ENCODE measurements around the gene ZNF275. TPM values are rescaled to one million over a fixed set of nuclear protein-coding genes. Genes with fewer than 3 reads are reported as not detected.

ZNF275 gene
- total RNA-seq, 1 experiment from 2014 or later = 16.9 TPM

- no peaks in the 10 kb centered on the region for H3K4me1 ChIP-seq (ENCODE audit: insufficient read depth, low read length, poor library complexity, severe bottlenecking)
- CTCF ChIA-PET = no interaction called here
- BruUV-seq (replicated peaks) = no TSS peak
- POLR2A ChIA-PET (ENCODE audit: low non-redundant PET) = no interaction called here
- no peaks in the 10 kb centered on the region for H3K9me3 ChIP-seq (ENCODE audit: low read depth, low read length, poor library complexity, severe bottlenecking)
- intact Hi-C loops (cut with micrococcal nuclease; ENCODE audit: unreplicated experiment) = no loop called here
- H3K4me3 ChIP-seq (ENCODE audit: low read depth, low read length, poor library complexity, severe bottlenecking) = no peak within 1 kb of the TSS
- peaks cover 5% of the 10 kb centered on the region for H3K27me3 ChIP-seq (replicated peaks; ENCODE audit: insufficient read depth, low read depth, low read length, poor library complexity)
- TF ChIP-seq EZH2 (IDR thresholded peaks at IDR 0.05; ENCODE audit: borderline replicate concordance, low read depth, low read length, poor library complexity, severe bottlenecking) (no peak), CTCF (conservative IDR thresholded peaks at IDR 0.05; ENCODE audit: low read depth, low read length) (no peak)
- H3K36me3 ChIP-seq (ENCODE audit: insufficient read depth, low read length, poor library complexity, severe bottlenecking) = no peaks in the 10 kb centered on the region
- H3K27ac ChIP-seq (ENCODE audit: low read depth, low read length, poor library complexity, severe bottlenecking) = no peak within 1 kb of the TSS
- DNase-seq (ENCODE audit: low spot score) = no peak
Measured at GRCh38 chrX:153321381-153322124, 12.4 kb upstream of the ZNF275 start, which contains the start of gene PNMA6F. PNMA6F (minus strand) TSS chrX:153321767; CDS start chrX:153320674, 1,093 bp downstream.

GRCh38 chrX:153327561-153327960 is 6.4 kb upstream of the ZNF275 start:
- no TSS peak for BruUV-seq (replicated peaks)
- TF ChIP-seq EZH2 (IDR thresholded peaks at IDR 0.05; ENCODE audit: borderline replicate concordance, low read depth, low read length, poor library complexity, severe bottlenecking) (no peak), CTCF (conservative IDR thresholded peaks at IDR 0.05; ENCODE audit: low read depth, low read length) (no peak)
- no peaks in the 10 kb centered on the region for H3K9me3 ChIP-seq (ENCODE audit: low read depth, low read length, poor library complexity, severe bottlenecking)
- H3K27ac ChIP-seq (ENCODE audit: low read depth, low read length, poor library complexity, severe bottlenecking) = no peak overlapping the region
- H3K27me3 ChIP-seq (replicated peaks; ENCODE audit: insufficient read depth, low read depth, low read length, poor library complexity) = peaks cover 5% of the 10 kb centered on the region
- POLR2A ChIA-PET (ENCODE audit: low non-redundant PET) = no interaction called here
- intact Hi-C loops (cut with micrococcal nuclease; ENCODE audit: unreplicated experiment) = no loop called here
- no peak overlapping the region for H3K4me3 ChIP-seq (ENCODE audit: low read depth, low read length, poor library complexity, severe bottlenecking)
- no peak for DNase-seq (ENCODE audit: low spot score)
- CTCF ChIA-PET = no interaction called here
- no peaks in the 10 kb centered on the region for H3K4me1 ChIP-seq (ENCODE audit: insufficient read depth, low read length, poor library complexity, severe bottlenecking)
- H3K36me3 ChIP-seq (ENCODE audit: insufficient read depth, low read length, poor library complexity, severe bottlenecking) = no peaks in the 10 kb centered on the region

- CTCF ChIA-PET = no interaction called here
- BruUV-seq (replicated peaks) = no TSS peak
- H3K4me1 ChIP-seq (ENCODE audit: insufficient read depth, low read length, poor library complexity, severe bottlenecking) = peaks cover 7% of the 10 kb centered on the region
- H3K36me3 ChIP-seq (ENCODE audit: insufficient read depth, low read length, poor library complexity, severe bottlenecking) = no peaks in the 10 kb centered on the region
- DNase-seq (ENCODE audit: low spot score) = no peak
- no peaks in the 10 kb centered on the region for H3K27me3 ChIP-seq (replicated peaks; ENCODE audit: insufficient read depth, low read depth, low read length, poor library complexity)
- intact Hi-C loops (cut with micrococcal nuclease; ENCODE audit: unreplicated experiment) = no loop called here
- H3K9me3 ChIP-seq (ENCODE audit: low read depth, low read length, poor library complexity, severe bottlenecking) = no peaks in the 10 kb centered on the region
- POLR2A ChIA-PET (ENCODE audit: low non-redundant PET) = no interaction called here
- TF ChIP-seq EZH2 (IDR thresholded peaks at IDR 0.05; ENCODE audit: borderline replicate concordance, low read depth, low read length, poor library complexity, severe bottlenecking) (no peak), CTCF (conservative IDR thresholded peaks at IDR 0.05; ENCODE audit: low read depth, low read length) (no peak)
- H3K4me3 ChIP-seq (ENCODE audit: low read depth, low read length, poor library complexity, severe bottlenecking) = peak overlapping the region; percentile 74
- no peak overlapping the region for H3K27ac ChIP-seq (ENCODE audit: low read depth, low read length, poor library complexity, severe bottlenecking)
Measured at GRCh38 chrX:153333266-153333665, 687 bp upstream of the ZNF275 start.
